Measurements from ENCODE around the gene RACK1. TPM values are rescaled to one million over a fixed set of nuclear protein-coding genes. Genes with fewer than 3 reads are reported as not detected.
"Not testable (repeated sequence)": the region's sequence is repeated elsewhere in the genome, so short reads cannot be mapped to it uniquely, and the experiment has no call there.

RACK1 gene
- total RNA-seq, 1 donor from 2014 or later = 4,909 TPM

DNA sequence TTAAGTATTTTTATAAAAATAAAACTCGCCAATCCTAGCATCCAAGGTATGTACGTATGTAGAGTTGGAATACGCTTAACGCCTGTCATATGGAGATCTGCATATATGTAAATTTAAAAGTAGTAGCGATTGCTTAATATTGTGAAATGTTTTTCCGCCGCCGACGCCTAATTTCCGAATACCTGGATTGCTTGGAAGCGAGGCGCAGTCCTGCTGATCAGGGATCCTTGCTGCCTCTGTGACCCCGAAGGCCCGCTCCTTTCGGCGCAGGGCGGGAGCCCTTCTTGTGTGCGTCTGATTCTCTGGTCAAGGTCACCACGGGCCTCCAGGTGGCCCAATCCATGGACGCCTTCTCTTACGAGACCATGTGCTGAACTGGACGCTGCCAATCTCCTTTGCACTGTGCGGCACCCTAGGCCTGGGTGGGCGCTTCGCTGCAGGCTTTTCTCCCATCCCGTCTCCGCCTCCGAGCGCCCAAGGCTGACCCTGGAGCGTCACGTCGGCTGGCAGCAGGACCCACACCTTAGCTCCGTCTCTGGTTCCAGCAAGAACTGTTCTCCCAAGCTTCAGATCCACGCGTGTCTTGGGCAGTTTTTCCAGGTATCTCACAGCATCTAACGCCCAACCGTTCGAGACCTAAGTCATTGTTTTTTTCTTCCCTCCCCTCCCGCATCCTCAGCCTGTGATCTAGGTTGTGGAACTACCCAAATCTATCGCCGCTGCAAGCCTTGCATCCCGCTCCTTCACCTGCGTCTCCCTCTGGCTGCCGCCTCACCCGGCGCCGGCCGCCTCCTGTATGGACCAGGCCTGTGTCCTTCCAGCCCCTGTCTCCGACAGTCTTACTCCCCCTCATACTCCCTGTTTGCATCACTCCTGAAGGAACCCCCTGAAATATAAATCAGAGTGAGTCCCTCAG, 24.2 kb downstream of the RACK1 start:
- H3K36me3 ChIP-seq (ENCODE audit: control insufficient read depth, insufficient read depth, low read length) = no peaks in the 10 kb centered on the region
- no peak for DNase-seq (ENCODE audit: low read depth)
- no peak overlapping the region for H3K4me3 ChIP-seq (ENCODE audit: low read depth, low read length)
- H3K27me3 ChIP-seq (ENCODE audit: control insufficient read depth, insufficient read depth, low read length) = no peaks in the 10 kb centered on the region
- TF ChIP-seq, protein P1, sequence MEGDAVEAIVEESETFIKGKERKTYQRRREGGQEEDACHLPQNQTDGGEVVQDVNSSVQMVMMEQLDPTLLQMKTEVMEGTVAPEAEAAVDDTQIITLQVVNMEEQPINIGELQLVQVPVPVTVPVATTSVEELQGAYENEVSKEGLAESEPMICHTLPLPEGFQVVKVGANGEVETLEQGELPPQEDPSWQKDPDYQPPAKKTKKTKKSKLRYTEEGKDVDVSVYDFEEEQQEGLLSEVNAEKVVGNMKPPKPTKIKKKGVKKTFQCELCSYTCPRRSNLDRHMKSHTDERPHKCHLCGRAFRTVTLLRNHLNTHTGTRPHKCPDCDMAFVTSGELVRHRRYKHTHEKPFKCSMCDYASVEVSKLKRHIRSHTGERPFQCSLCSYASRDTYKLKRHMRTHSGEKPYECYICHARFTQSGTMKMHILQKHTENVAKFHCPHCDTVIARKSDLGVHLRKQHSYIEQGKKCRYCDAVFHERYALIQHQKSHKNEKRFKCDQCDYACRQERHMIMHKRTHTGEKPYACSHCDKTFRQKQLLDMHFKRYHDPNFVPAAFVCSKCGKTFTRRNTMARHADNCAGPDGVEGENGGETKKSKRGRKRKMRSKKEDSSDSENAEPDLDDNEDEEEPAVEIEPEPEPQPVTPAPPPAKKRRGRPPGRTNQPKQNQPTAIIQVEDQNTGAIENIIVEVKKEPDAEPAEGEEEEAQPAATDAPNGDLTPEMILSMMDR (IDR thresholded peaks at IDR 0.05; ENCODE audit: insufficient read depth, low read length, poor library complexity, severe bottlenecking) = no peak

DNA sequence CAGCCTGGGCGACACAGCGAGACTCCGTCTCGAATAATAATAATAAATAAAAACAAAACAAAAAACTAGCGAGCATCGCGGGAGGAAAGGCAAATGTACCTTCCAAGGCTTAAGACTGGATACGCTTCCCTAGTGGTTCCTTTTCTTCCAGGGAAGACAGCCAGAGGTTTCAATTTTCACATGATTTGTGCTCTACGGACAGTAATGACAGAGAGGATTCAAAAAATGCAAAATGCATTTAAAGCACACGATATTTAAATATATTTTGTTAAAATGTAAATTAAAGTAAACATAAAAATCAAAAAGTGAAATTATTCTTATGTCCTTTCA, 24.9 kb downstream of the RACK1 start:
- Histone ChIP-seq H3K36me3 (ENCODE audit: control insufficient read depth, insufficient read depth, low read length) (no peaks in the 10 kb centered on the region), H3K4me3 (ENCODE audit: low read depth, low read length) (peak overlapping the region; percentile 38), H3K27me3 (ENCODE audit: control insufficient read depth, insufficient read depth, low read length) (no peaks in the 10 kb centered on the region)
- no peak for DNase-seq (ENCODE audit: low read depth)
- TF ChIP-seq, protein P1 (IDR thresholded peaks at IDR 0.05; ENCODE audit: insufficient read depth, low read length, poor library complexity, severe bottlenecking) = no peak

DNA sequence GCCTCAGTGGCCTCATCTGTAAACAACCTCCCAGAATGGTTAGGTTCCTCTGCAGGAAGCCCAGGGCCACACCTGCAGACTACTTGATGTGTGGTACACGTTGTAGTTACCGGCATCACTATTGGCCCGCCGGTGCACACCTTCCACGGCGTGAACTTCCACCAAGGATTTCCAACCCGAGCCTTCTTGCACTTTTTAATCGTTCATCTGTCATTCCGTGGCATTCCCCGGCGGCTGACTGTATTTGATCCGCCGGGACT, 26.0 kb downstream of the RACK1 start:
- no peaks in the 10 kb centered on the region for H3K36me3 ChIP-seq (ENCODE audit: control insufficient read depth, insufficient read depth, low read length)
- H3K27me3 ChIP-seq (ENCODE audit: control insufficient read depth, insufficient read depth, low read length) = no peaks in the 10 kb centered on the region
- TF ChIP-seq, protein P1 (IDR thresholded peaks at IDR 0.05; ENCODE audit: insufficient read depth, low read length, poor library complexity, severe bottlenecking) = no peak
- peak overlapping the region; percentile 30 for H3K4me3 ChIP-seq (ENCODE audit: low read depth, low read length)
- no peak for DNase-seq (ENCODE audit: low read depth)

DNA sequence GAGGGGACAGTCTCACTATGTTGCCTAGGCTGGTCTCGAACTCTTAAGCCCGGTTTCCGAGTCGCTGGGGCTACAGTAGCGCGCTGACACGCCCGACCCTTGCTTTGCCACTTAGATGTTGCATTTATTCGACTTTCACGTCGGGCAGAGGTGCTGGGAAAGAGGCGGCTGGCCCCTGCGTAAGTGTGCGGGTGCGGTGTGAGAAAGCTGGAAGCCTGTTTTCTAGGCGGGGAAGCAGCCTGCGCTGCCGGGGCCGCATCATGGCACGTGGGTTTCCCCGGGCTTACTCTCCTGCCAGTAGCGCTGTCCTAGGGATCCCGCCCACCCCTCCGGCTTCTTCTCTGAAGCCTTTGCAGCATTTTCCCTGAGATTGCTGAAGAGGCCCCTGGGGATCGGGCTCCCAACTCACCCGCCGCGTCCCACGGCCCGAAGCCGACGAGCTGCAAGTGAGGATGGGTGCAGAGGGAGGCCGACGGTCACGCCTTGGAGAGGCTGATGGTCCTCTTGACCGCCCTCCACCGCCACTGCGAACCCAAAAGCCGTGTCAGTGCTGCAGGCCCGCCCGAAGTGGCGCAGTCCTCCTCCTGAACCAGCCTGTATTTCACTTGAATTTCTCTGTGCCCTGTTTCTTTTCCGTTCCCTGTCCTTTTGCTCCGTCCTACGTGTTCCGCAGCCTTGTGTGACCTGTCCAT, 26.4 kb downstream of the RACK1 start:
- peak overlapping the region; percentile 30 for H3K4me3 ChIP-seq (ENCODE audit: low read depth, low read length)
- TF ChIP-seq, protein P1 (IDR thresholded peaks at IDR 0.05; ENCODE audit: insufficient read depth, low read length, poor library complexity, severe bottlenecking) = no peak
- no peaks in the 10 kb centered on the region for H3K27me3 ChIP-seq (ENCODE audit: control insufficient read depth, insufficient read depth, low read length)
- H3K36me3 ChIP-seq (ENCODE audit: control insufficient read depth, insufficient read depth, low read length) = no peaks in the 10 kb centered on the region
- DNase-seq (ENCODE audit: low read depth) = no peak

DNA sequence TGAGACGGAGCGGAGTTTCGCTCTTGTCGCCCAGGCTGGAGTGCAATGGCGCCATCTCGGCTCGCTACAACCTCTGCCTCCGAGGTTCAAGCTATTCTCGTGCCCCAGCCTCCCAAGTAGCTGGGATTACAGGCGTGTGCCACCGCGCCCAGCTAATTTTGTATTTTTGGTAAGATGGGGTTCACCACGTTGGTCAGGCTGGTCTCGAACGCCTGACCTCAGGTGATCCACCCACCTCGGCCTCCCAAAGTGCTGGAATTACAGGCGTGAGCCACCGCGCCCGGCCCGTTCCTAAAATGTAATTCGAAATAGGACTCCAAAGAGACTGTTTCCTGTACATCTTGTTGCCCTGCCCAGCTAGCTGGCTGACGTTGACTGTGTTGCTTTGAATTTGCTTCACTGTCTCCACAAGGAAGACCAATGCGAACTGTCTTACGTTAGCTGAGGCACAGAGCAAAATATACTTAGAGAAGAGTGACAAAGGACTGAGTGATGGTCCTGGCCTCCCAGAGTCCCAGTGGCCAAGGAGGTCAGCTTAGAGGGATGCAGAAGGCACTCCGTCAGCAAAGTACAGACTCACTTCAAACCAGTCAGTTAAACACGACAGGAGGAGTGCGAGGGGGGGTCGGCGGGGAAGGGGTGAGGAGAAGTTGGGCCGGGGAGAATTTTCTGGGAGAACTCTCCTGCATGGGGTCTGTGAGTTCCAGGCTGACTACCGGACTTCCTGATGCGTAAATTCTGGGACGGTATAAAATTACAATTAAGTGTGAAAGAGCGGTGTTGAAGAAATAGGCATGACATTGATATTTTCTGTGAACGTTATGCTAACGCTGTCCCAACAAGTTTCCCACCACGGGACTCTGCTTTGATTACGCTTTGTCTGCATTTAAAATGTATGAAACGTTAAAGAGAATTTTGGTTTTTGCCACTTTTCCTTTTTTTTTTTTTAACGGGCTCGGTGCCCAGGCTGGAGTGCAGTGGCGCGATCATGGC, 27.4 kb downstream of the RACK1 start:
- no peaks in the 10 kb centered on the region for H3K27me3 ChIP-seq (ENCODE audit: control insufficient read depth, insufficient read depth, low read length)
- TF ChIP-seq, protein P1 (IDR thresholded peaks at IDR 0.05; ENCODE audit: insufficient read depth, low read length, poor library complexity, severe bottlenecking) = no peak
- no peak for DNase-seq (ENCODE audit: low read depth)
- H3K36me3 ChIP-seq (ENCODE audit: control insufficient read depth, insufficient read depth, low read length) = no peaks in the 10 kb centered on the region
- H3K4me3 ChIP-seq (ENCODE audit: low read depth, low read length) = no peak overlapping the region

DNA sequence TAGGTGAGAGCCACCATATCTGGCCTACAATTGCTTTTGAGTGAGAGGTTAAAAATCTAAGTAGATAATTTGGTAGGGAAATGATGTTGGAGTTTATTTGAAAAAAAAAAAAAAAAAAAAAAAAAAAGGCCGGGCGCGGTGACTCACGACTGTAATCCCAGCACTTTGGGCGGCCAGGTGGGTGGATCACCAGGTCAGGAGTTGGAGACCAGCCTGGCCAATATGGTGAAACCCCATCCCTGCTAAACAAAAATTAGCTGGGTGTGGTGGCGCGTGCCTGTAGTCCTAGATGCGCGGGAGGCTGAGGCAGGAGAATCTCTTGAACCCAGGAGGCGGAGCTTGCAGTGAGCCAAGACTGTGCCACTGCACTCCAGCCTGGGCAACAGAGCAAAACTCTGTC, 29.5 kb downstream of the RACK1 start:
- not testable (repeated sequence) for H3K4me3 ChIP-seq (ENCODE audit: low read depth, low read length); H3K36me3 ChIP-seq (ENCODE audit: control insufficient read depth, insufficient read depth, low read length); DNase-seq (ENCODE audit: low read depth); H3K27me3 ChIP-seq (ENCODE audit: control insufficient read depth, insufficient read depth, low read length)

Measured in kidney epithelial cell (primary cell).